Lung microvascular endothelial cell (primary cell): ENCODE results near the gene HOXA3. TPM values are rescaled to one million over a fixed set of nuclear protein-coding genes. Genes with fewer than 3 reads are reported as not detected.

Source experiments
- DNase-seq, 2 donors: peaks; one replicate each; pipeline versions ENCODE4 v3.0.0 to v3.0.0-alpha.2; 2010; ENCODE audit warnings: low read depth in 2 of 2
- total RNA-seq: library from RNA; depleted of rRNA; stranded (reverse); fragments of >200 nt; gene quantifications from 2 replicates; pipeline ENCODE4 v1.2.1, GENCODE V29; 2014

Gene HOXA3
- total RNA-seq, 1 donor from 2014 or later = 5.0 TPM

- DNase-seq = no peak
Measured at GRCh38 chr7:27189997-27190748, 37.8 kb upstream of the HOXA3 start.

GRCh38 chr7:27189295-27189996 is 37.1 kb upstream of the HOXA3 start:
- no peak for DNase-seq

DNA sequence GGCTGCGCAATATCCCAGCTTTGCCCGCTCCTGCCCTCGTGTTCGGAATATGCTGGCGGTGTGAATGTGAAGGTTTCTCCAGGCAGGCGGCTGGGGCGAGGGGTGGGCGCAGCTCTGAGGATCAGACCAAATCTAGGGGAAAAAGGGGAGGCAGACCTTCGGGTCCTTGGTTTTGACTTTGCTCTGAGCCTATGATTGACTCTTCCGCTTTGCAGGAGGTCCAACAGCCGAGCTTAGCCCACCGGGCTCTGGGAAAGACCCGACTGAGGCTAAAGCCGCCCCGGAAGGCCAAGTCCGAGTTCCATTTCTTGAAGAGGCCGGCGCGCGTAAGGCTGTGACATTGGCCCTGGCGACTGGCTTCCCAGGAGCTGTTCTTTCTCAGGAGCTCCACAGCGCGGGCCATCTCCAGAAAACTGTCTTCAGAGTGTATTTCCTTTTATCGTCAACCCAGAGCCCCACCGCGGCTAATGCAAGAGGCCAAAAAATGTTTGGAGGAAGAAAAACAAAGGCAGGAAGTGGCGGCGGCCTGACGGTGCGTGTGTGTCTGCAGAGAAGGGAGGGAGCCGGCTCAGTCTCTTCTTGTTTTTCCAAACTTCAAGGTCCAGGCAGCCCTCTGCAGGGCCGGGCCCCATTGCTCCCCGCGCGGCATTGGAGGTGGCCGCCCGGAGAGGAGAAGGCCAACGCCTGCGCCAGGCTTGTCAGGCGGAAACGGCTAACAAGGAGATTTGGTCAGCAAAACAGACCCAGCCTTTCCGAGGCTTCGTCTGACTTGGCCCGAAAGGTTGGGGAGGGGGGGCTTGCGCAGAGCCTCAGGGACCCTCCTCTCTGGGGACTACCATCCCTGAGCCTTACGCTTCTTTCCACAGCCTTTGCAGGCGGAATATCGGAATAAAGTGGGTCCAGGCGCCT is 36.3 kb upstream of the HOXA3 start:
- peak in 1 of 2 donors; percentile 47 for DNase-seq

DNA sequence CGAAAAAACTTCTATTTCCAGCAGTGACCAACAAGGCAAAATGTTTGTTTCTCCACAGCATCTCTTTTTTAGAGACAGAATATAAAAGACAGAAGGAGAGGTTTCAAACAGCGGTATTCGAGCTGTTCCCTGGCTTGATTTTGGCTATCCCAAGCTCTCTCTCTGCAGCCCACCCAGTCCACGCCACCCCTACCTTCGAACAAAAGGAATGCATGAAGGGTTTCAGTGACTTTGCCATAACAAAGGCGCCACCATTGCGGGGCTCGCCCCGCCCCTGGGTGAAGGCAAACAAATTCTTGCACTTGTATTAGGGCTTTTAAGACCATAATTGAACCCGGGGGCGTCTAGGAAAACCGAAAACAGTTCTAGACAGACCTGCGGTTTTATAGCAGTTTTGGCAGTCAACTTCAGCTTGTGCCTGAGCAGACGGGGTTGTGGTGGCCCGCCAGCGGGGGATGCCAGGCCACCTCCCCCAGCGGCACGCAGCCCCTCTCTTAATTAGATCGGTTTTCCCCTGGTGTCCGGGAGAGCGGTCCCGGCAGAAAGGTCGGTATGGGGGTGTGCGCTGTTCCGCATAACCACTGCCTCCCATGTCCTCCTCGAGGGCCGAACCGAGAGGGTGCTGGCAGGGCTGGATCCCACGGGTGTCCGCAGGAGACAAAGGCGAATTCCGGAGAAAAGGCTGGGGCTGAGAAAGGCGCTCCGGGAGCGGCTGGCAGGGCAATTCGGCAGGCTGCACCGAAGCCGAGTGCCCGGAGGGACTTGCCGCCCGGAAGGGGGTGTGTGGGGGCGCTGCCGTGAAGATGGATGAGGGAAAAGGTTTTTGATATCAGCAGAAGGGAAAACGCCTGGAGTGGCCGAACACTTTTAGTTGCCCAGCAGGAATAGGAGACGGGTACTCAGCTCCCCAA is 35.3 kb upstream of the HOXA3 start:
- no peak for DNase-seq

GRCh38 chr7:27186668-27187474 is 34.5 kb upstream of the HOXA3 start:
- no peak for DNase-seq

DNA sequence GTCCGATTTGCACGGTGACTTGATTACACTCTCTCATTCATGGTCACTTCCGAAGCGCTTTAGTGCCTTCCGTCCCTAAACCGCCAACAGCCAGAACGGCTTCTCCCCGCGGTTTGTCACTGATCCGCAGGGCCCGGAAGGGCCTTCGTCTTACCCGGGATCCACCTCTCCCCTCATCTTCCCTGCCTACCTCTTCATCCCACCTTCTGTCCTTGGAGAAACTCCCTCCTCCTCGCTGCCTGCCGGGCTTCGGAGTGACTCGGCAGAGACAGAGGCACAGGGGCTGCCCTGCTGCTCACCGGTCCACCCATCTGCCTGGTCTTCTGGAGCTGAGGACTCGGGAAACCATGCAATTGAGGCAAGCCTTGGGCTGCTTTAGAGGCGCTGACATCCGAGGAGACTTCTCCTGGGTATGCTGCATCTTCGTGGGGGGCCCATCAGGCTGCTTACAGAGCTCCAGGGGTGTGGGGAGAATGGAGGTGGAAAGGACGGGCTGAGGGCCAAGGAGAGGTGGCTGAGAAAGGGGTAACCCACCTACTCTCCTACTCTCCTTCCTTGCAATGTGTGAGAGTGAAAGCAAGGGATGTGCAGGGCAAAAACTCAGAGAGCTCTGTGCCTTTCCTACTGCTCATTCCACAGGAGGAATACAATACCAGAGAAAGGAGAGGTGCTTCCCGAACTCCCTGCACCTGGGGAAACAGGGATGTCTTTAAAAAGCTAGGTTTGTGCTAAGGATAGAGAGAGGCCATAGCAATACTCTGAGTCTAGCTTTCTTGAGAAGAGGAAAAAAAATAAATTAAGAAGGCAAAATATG is 33.7 kb upstream of the HOXA3 start:
- DNase-seq = no peak

GRCh38 chr7:27185013-27185853 is 32.9 kb upstream of the HOXA3 start, which contains the start of gene HOXA11:
TSS of gene HOXA11 (minus strand) at chr7:27185232. CDS start at chr7:27185144, 88 bp downstream.
- DNase-seq = no peak

DNA sequence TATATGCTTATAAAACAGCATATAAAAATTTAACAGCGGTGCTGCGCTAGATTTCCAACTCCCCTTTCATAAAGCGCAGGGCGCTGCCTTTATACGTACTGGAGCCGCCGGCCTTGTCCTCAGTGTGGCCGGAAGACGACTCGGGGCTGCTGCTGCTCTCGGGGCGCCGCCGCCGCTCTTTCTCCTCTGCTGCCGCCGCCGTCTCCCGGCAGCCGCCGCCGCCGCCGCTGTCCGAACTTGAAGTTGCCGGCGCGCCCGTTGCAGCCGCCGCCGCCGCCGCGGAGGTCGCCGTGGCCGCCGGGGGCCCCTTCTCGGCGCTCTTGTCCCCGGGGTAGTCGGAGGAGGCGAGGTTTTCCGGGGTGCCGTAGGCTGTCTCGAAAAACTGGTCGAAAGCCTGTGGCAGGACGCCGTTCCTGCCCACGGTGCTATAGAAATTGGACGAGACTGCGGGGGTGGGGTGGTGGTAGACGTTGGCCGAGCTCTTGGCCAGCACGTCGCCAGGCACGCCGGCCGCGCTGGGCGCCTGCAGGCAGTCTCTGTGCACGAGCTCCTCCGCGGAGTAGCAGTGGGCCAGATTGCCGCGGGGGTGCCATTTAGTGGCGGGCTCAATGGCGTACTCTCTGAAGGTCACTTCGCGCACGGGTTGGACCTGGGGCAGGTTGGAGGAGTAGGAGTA is 32.1 kb upstream of the HOXA3 start:
- peak in 1 of 2 donors; percentile 49 for DNase-seq

GRCh38 chr7:27183682-27184336 is 31.4 kb upstream of the HOXA3 start:
- no peak for DNase-seq

GRCh38 chr7:27182861-27183681 is 30.7 kb upstream of the HOXA3 start:
- DNase-seq = no peak

GRCh38 chr7:27182285-27182841 is 30.0 kb upstream of the HOXA3 start:
- no peak for DNase-seq

DNA sequence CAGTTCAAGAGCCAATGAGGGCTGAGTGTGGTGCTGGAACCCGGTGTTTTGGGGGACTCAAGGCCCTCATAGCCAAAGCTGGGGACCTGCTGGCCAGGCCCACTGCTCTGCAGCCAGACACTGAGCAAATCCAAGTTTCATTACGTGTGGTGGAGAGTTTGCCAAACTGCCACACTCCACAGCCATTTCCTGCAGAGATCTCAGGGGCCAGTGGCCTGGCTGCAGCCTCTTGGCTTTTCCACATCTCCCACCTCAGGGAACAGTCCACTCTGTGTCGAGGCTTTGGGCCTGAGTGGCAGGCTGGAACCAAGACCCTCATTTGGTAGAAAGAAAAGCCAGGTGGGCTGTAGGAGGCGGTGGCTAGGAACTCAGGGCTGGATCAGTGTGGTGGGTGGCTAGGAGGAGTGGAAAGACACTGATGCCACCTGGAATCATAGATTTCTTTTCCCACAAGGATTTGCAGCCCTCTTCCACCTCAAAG is 29.5 kb upstream of the HOXA3 start:
- no peak for DNase-seq

DNA sequence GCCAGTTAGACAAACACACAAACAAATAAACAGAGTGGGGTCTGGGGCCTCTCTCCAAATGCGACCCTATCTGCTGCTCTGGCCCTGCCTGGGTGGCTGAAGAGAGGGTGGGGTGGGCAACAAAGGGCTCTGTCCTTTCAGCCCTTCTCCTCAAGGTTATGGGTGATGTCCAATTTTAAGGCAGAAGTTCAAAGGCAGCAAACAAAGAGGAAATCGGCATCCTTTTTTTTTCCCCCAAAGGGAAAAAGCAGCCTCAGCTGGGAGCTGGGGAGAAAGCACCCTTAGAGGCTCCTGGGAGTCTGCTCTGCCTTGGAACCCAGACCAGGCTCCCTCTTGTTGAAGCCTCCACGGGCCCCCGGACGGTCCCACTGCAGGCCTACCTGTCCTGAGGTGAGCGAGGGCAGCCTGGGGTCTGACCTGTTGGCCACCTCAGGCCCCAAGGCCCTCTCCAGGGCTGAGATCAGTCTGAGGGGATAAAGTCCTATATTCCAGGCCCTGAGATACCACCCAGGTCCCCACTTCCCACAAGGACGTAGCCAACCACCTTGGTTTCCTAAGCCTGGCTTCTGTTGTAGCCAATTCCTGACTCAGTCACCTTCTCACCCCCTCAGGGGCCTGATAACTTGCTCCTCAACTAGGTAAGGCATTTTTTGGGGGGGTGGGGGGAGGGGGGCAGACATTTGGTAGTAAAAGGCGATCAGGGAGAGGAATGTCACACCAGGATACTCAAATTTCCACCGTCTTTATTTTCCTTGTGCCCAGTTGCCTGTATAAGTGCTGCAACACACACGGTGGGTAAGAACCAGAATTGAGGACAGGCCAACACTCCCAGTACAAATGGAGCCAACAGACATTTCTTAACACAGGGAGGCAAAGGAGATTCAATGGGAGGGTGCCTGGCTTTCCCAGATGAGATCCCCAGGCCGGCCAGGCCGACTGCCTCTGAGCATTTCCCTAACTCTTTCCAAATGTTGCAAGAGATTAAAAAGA is 28.3 kb upstream of the HOXA3 start:
- DNase-seq = no peak
